ENCODE results near the gene PCBD1.
"Not testable (repeated sequence)": the region's sequence is repeated elsewhere in the genome, so short reads cannot be mapped to it uniquely, and the experiment has no call there.

PCBD1 gene

GRCh38 chr10:70925377-70926225 is 37.2 kb upstream of the PCBD1 start:
- TF ChIP-seq, protein P1, sequence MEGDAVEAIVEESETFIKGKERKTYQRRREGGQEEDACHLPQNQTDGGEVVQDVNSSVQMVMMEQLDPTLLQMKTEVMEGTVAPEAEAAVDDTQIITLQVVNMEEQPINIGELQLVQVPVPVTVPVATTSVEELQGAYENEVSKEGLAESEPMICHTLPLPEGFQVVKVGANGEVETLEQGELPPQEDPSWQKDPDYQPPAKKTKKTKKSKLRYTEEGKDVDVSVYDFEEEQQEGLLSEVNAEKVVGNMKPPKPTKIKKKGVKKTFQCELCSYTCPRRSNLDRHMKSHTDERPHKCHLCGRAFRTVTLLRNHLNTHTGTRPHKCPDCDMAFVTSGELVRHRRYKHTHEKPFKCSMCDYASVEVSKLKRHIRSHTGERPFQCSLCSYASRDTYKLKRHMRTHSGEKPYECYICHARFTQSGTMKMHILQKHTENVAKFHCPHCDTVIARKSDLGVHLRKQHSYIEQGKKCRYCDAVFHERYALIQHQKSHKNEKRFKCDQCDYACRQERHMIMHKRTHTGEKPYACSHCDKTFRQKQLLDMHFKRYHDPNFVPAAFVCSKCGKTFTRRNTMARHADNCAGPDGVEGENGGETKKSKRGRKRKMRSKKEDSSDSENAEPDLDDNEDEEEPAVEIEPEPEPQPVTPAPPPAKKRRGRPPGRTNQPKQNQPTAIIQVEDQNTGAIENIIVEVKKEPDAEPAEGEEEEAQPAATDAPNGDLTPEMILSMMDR (IDR thresholded peaks at IDR 0.05; ENCODE audit: low read depth, low read length) = peak; percentile 96

GRCh38 chr10:70923696-70924095 is 35.3 kb upstream of the PCBD1 start:
- H3K4me3 ChIP-seq (ENCODE audit: low read depth, low read length) = no peak overlapping the region
- TF ChIP-seq, protein P1 (IDR thresholded peaks at IDR 0.05; ENCODE audit: low read depth, low read length) = no peak

More at GRCh38 chr10:70925377-70926225, 37.2 kb upstream of the PCBD1 start:
- no peak overlapping the region for H3K4me3 ChIP-seq (ENCODE audit: low read depth, low read length)

DNA sequence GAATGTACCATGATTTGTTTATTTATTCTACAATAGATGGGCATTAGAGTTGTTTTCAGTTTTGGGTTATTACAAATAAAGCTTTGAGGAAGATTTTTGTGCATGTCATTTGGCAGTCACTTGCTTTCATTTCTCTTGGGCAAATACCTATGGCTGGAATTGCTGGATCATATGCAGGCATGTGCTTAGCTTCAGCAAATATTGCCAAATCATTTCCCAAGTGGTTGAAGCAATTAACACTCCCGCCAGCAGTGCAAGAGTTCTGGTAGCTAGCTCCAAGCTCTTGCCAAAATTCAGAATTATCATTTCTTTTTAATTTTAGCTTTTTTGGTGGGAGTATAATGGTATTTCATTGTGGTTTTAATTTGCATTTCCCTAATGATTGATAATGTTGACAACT is 32.9 kb upstream of the PCBD1 start:
- TF ChIP-seq, protein P1 (IDR thresholded peaks at IDR 0.05; ENCODE audit: low read depth, low read length) = no peak
- H3K4me3 ChIP-seq (ENCODE audit: low read depth, low read length) = no peak overlapping the region

- TF ChIP-seq, protein P1 (IDR thresholded peaks at IDR 0.05; ENCODE audit: low read depth, low read length) = no peak
- H3K4me3 ChIP-seq (ENCODE audit: low read depth, low read length) = no peak overlapping the region
These were observed 32.2 kb upstream of the PCBD1 start for GRCh38 chr10:70920519-70920918.

DNA sequence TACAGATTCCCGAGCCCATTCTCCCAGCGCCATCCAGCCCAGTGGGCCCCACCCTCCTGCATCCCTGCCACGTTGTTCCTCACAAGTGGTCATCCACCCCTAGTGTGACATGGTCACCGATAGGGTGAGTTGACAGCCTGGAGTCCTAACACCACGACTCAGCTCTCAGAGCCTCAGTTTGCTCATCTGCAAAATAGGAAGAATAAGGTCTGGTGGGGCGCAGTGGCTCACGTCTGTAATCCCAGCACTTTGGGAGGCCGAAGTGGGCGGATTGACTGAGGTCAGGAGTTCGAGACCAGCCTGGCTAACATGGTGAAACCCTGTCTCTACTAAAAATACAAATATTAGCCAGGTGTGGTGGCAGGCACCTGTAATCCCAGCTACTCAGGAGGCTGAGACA is 31.5 kb upstream of the PCBD1 start:
- not testable (repeated sequence) for H3K4me3 ChIP-seq (ENCODE audit: low read depth, low read length)

DNA sequence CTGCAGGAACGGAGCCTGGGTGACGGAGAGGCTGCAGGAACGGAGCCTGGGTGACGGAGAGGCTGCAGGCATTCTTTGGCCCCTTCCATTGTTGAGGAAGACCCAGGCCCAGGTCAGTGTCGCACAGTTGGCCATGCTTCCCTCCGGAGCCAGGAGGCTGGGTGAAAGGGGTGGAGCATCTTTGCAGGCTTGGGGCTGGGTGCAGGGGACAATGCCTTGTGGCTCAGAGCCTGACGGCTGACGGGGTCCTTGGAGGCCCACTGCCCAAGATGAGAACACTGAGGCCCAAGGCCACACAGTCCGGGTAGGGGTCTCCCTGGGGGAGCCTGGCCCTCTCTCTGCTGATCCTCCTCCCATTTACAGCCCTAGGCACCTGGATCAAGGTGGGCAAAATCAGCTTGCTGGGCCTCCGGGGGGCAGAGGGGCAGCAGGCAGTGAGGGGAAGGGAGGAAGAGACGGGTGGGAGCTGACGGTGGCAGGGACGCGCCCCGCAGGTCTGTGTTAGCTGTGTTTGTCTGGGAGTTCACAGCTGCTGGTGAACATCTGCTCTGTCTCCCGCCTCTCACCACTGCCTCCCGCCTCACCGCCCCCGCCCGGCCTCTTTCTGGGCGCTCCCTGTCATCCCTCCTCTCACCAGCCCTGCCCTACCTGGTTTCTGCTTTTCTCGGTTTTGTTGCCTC is 30.6 kb upstream of the PCBD1 start:
- no peak overlapping the region for H3K4me3 ChIP-seq (ENCODE audit: low read depth, low read length)
- TF ChIP-seq, protein P1 (IDR thresholded peaks at IDR 0.05; ENCODE audit: low read depth, low read length) = no peak

DNA sequence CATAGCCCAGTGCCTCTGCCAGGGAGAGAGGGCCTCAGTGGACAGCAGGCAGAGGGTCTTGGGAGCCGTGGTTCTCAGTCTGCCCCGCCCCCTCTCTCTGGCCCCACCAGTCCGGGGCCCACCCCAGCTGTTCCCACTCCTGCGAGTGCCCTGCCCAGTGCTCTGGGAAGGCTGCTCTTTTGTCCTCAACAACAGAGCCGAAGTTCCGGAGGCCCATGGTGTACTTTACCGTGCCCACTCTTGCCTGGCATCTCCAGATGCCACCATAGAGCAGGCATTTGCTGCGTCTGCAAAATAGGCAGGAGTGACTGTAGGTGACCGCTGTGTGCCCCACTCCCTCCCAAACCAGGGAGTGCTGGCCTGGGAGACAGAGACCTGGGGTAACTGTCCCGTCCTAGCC is 29.3 kb upstream of the PCBD1 start:
- TF ChIP-seq, protein P1 (IDR thresholded peaks at IDR 0.05; ENCODE audit: low read depth, low read length) = no peak
- H3K4me3 ChIP-seq (ENCODE audit: low read depth, low read length) = no peak overlapping the region
